CD4-positive, alpha-beta T cell (primary cell): ENCODE data around the gene BTLA. TPM values are rescaled to one million over a fixed set of nuclear protein-coding genes. Genes with fewer than 3 reads are reported as not detected.
A peak's percentile ranks its signal among the peaks of the same experiment; 100 is the strongest.

Experiments
- ATAC-seq: fragments of 200-7000 bp; cut with Tn5 transposase; one replicate; pipeline ENCODE4 v1.10.0; 2022; ENCODE audit warnings: mild to moderate bottlenecking; ENCODE audit not compliant: poor library complexity
- CTCF ChIA-PET: fragments of 350-600 bp; sonication (Branson Sonifier 250); formaldehyde crosslinking; loops from one replicate; lab custom pipeline; 2021; ENCODE audit warnings: antibody characterized with exemption, inconsistent platforms; lab: Charles Lee
- POLR2A ChIA-PET: fragments of 350-600 bp; sonication (Branson Sonifier 250); formaldehyde crosslinking; loops from one replicate; lab custom pipeline; 2021; ENCODE audit warnings: antibody characterized with exemption, inconsistent platforms; lab: Charles Lee
- DNase-seq, 14 experiments: peaks; one replicate each; pipeline ENCODE4 v3.0.0-alpha.2; 2013 to 2020; ENCODE audit warnings: mixed read lengths in 2 of 14
- H3K27ac ChIP-seq, 2 donors: one replicate each; pipeline versions ENCODE4 v1.5.1 to v1.7.0; 2013; ENCODE audit warnings: low read length in 2 of 2, low read depth in 1 of 2, mild to moderate bottlenecking in 1 of 2
- H3K27me3 ChIP-seq, 2 experiments: 1 replicate in 1 of 2; 2 replicates in 1 of 2; pipeline versions ENCODE4 v1.6.1 to v1.7.0; 2013; ENCODE audit warnings: low read length in 2 of 2, control low read depth in 1 of 2, mild to moderate bottlenecking in 1 of 2, moderate library complexity in 1 of 2; ENCODE audit not compliant: insufficient read depth in 2 of 2, control insufficient read depth in 1 of 2
- H3K36me3 ChIP-seq: one replicate; pipeline ENCODE4 v1.6.1; 2013; ENCODE audit warnings: low read length, control low read depth; ENCODE audit not compliant: insufficient read depth
- H3K4me1 ChIP-seq: one replicate; pipeline ENCODE4 v1.6.1; 2013; ENCODE audit warnings: low read length, control low read depth; ENCODE audit not compliant: insufficient read depth
- H3K4me3 ChIP-seq: one replicate; pipeline ENCODE4 v1.5.1; 2013; ENCODE audit warnings: mild to moderate bottlenecking, low read length, moderate library complexity
- H3K9me3 ChIP-seq, 2 experiments: 1 replicate in 1 of 2; 2 replicates in 1 of 2; pipeline versions ENCODE4 v1.6.1 to v1.7.0; 2013; ENCODE audit warnings: low read length in 2 of 2, mild to moderate bottlenecking in 2 of 2, control low read depth in 1 of 2, moderate library complexity in 1 of 2; ENCODE audit not compliant: control insufficient read depth in 1 of 2, insufficient read depth in 1 of 2
- H3K27ac Mint-ChIP-seq: one replicate; pipeline ENCODE4 v1.8.0; 2020; ENCODE audit warnings: mixed read lengths
- H3K27me3 Mint-ChIP-seq: one replicate; pipeline ENCODE4 v1.8.0; 2021; ENCODE audit warnings: mixed read lengths
- H3K36me3 Mint-ChIP-seq: one replicate; pipeline ENCODE4 v1.8.0; 2021; ENCODE audit warnings: low read depth, mixed read lengths
- H3K4me1 Mint-ChIP-seq: one replicate; pipeline ENCODE4 v1.8.0; 2021; ENCODE audit warnings: low read depth, mixed read lengths
- H3K4me3 Mint-ChIP-seq: one replicate; pipeline ENCODE4 v1.8.0; 2020; ENCODE audit warnings: mild to moderate bottlenecking, mixed read lengths
- H3K9me3 Mint-ChIP-seq: one replicate; pipeline ENCODE4 v1.8.0; 2020; ENCODE audit warnings: mixed read lengths
- intact Hi-C, 2 experiments: fragments of 100-400 bp; cut with DNase I in 1 of 2; cut with micrococcal nuclease in 1 of 2; formaldehyde crosslinking; loops; one replicate each; pipeline versions ENCODE4 v1.15.1 to v1.9.0; 2023 to 2025; cut with DNase I, micrococcal nuclease
- total RNA-seq, 174 experiments: library from RNA in 2 of 174; stranded (reverse) in 2 of 174; gene quantifications; one replicate each; pipeline ENCODE4 v1.2.3 and lab custom pipeline; 2021 to 2026
- TF ChIP-seq, protein P1 (sequence below): fragments of 200-600 bp; IDR thresholded peaks from one replicate; pipeline ENCODE4 v1.8.0; 2022; ENCODE audit warnings: antibody characterized with exemption, mild to moderate bottlenecking

The BTLA gene
- total RNA-seq, 2 experiments from 2014 or later, result 8.5 to 9.6 TPM

GRCh38 chr3:112474796-112475195 is 24.5 kb downstream of the BTLA start:
- Histone ChIP-seq H3K4me3 (no peak overlapping the region), H3K4me1 (peaks cover 44% of the 10 kb centered on the region), H3K36me3 (peaks cover 29% of the 10 kb centered on the region), H3K27me3 (no peaks in the 10 kb centered on the region), H3K9me3 (no peaks in the 10 kb centered on the region), H3K27ac (peak overlapping the region in 1 of 2 donors; percentile 0)
- intact Hi-C loops, result no loop called here
- no peaks in the 10 kb centered on the region for H3K27me3 Mint-ChIP-seq
- no peaks in the 10 kb centered on the region for H3K9me3 Mint-ChIP-seq
- DNase-seq (no peak), ATAC-seq (no peak)
- peak overlapping the region; percentile 18 for H3K4me3 Mint-ChIP-seq
- TF ChIP-seq, protein P1, sequence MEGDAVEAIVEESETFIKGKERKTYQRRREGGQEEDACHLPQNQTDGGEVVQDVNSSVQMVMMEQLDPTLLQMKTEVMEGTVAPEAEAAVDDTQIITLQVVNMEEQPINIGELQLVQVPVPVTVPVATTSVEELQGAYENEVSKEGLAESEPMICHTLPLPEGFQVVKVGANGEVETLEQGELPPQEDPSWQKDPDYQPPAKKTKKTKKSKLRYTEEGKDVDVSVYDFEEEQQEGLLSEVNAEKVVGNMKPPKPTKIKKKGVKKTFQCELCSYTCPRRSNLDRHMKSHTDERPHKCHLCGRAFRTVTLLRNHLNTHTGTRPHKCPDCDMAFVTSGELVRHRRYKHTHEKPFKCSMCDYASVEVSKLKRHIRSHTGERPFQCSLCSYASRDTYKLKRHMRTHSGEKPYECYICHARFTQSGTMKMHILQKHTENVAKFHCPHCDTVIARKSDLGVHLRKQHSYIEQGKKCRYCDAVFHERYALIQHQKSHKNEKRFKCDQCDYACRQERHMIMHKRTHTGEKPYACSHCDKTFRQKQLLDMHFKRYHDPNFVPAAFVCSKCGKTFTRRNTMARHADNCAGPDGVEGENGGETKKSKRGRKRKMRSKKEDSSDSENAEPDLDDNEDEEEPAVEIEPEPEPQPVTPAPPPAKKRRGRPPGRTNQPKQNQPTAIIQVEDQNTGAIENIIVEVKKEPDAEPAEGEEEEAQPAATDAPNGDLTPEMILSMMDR, result no peak
- ChIA-PET POLR2A (interaction anchor here (0.8 to 1.0 kb wide), 2 partner anchors 26 to 141 kb away, joined by 3 read pairs; no protein-coding TSS in a partner anchor), CTCF (no interaction called here)
- peaks cover 74% of the 10 kb centered on the region for H3K36me3 Mint-ChIP-seq
- H3K4me1 Mint-ChIP-seq, result peaks cover 68% of the 10 kb centered on the region
- peak overlapping the region; percentile 83 for H3K27ac Mint-ChIP-seq

GRCh38 chr3:112472691-112473090 is 26.6 kb downstream of the BTLA start:
- ATAC-seq (no peak), DNase-seq (no peak)
- Mint-ChIP-seq H3K27ac (peak overlapping the region; percentile 83), H3K4me1 (peaks cover 75% of the 10 kb centered on the region), H3K4me3 (peak overlapping the region; percentile 62), H3K9me3 (no peaks in the 10 kb centered on the region), H3K27me3 (no peaks in the 10 kb centered on the region), H3K36me3 (peaks cover 68% of the 10 kb centered on the region)
- Histone ChIP-seq H3K4me3 (no peak overlapping the region), H3K27ac (no peak overlapping the region), H3K27me3 (no peaks in the 10 kb centered on the region), H3K9me3 (no peaks in the 10 kb centered on the region), H3K36me3 (peaks cover 10% of the 10 kb centered on the region), H3K4me1 (peaks cover 49% of the 10 kb centered on the region)
- POLR2A ChIA-PET, result interaction anchor here (1.4 to 2.0 kb wide), 3 partner anchors 8 to 138 kb away, joined by 3 to 7 read pairs (median 5); partner anchors contain the start of gene BTLA
- TF ChIP-seq, protein P1, result no peak
- CTCF ChIA-PET, result no interaction called here
- intact Hi-C loops, result loop anchor here in 1 of 2 experiments (2.0 kb wide), 1 partner anchor 36 kb away; no protein-coding TSS in a partner anchor

GRCh38 chr3:112471596-112472325 is 27.5 kb downstream of the BTLA start:
- Mint-ChIP-seq H3K27ac (peak overlapping the region; percentile 83), H3K9me3 (no peaks in the 10 kb centered on the region), H3K27me3 (no peaks in the 10 kb centered on the region), H3K4me3 (peak overlapping the region; percentile 30), H3K4me1 (peaks cover 81% of the 10 kb centered on the region), H3K36me3 (peaks cover 66% of the 10 kb centered on the region)
- TF ChIP-seq, protein P1, result no peak
- intact Hi-C loops, result loop anchor here in 1 of 2 experiments (2.0 kb wide), 1 partner anchor 35 kb away; no protein-coding TSS in a partner anchor
- Histone ChIP-seq H3K4me3 (no peak overlapping the region), H3K27ac (no peak overlapping the region), H3K27me3 (no peaks in the 10 kb centered on the region), H3K4me1 (peaks cover 52% of the 10 kb centered on the region), H3K36me3 (peaks cover 3% of the 10 kb centered on the region), H3K9me3 (no peaks in the 10 kb centered on the region)
- POLR2A ChIA-PET, result no interaction called here
- ATAC-seq (peak; percentile 28), DNase-seq (no peak)
- CTCF ChIA-PET, result no interaction called here
